ENCODE measurements around the gene WDFY3.

Gene WDFY3

GRCh38 chr4:84750960-84751283, 215.6 kb downstream of the WDFY3 start:
- H2AFZ ChIP-seq (ENCODE audit: low read depth, low read length, severe bottlenecking) = no peak overlapping the region
- no peaks in the 10 kb centered on the region for H3K79me2 ChIP-seq (ENCODE audit: insufficient read depth, low read length)
- H3K27me3 ChIP-seq (ENCODE audit: low read length) = no peaks in the 10 kb centered on the region
- H3K36me3 ChIP-seq (ENCODE audit: low read length) = no peaks in the 10 kb centered on the region
- H3F3A ChIP-seq (ENCODE audit: insufficient read depth) = no peaks in the 10 kb centered on the region
- H3K9me2 ChIP-seq (replicated peaks; ENCODE audit: insufficient read depth, low read length) = no peaks in the 10 kb centered on the region
- H3K4me2 ChIP-seq (ENCODE audit: low read depth, low read length, poor library complexity, severe bottlenecking) = no peak overlapping the region
- H3K4me3 ChIP-seq (ENCODE audit: insufficient read depth, low read length, poor library complexity, severe bottlenecking) = no peak overlapping the region
- no peak overlapping the region for H3K27ac ChIP-seq (ENCODE audit: low read depth, low read length)
- H3K9ac ChIP-seq (ENCODE audit: low read length) = no peak overlapping the region
- no peaks in the 10 kb centered on the region for H4K20me1 ChIP-seq (ENCODE audit: low read depth, low read length)
- H3K9me3 ChIP-seq (ENCODE audit: insufficient read depth, low read length) = no peaks in the 10 kb centered on the region
- TF ChIP-seq CTCF (IDR thresholded peaks at IDR 0.05; ENCODE audit: insufficient read depth, low read length, poor library complexity, severe bottlenecking) (no peak), EZH2phosphoT487 (conservative IDR thresholded peaks at IDR 0.05; ENCODE audit: low read length) (no peak)

- no peaks in the 10 kb centered on the region for H3K27me3 ChIP-seq (ENCODE audit: low read length)
- no peak overlapping the region for H3K27ac ChIP-seq (ENCODE audit: low read depth, low read length)
- H2AFZ ChIP-seq (ENCODE audit: low read depth, low read length, severe bottlenecking) = no peak overlapping the region
- no peak overlapping the region for H3K9ac ChIP-seq (ENCODE audit: low read length)
- no peak overlapping the region for H3K4me2 ChIP-seq (ENCODE audit: low read depth, low read length, poor library complexity, severe bottlenecking)
- no peaks in the 10 kb centered on the region for H3K36me3 ChIP-seq (ENCODE audit: low read length)
- H3K9me3 ChIP-seq (ENCODE audit: insufficient read depth, low read length) = no peaks in the 10 kb centered on the region
- H3K9me2 ChIP-seq (replicated peaks; ENCODE audit: insufficient read depth, low read length) = no peaks in the 10 kb centered on the region
- no peak overlapping the region for H3K4me3 ChIP-seq (ENCODE audit: insufficient read depth, low read length, poor library complexity, severe bottlenecking)
- TF ChIP-seq EZH2phosphoT487 (conservative IDR thresholded peaks at IDR 0.05; ENCODE audit: low read length) = no peak
- no peaks in the 10 kb centered on the region for H4K20me1 ChIP-seq (ENCODE audit: low read depth, low read length)
- no peaks in the 10 kb centered on the region for H3F3A ChIP-seq (ENCODE audit: insufficient read depth)
- H3K79me2 ChIP-seq (ENCODE audit: insufficient read depth, low read length) = no peaks in the 10 kb centered on the region
Observed at GRCh38 chr4:84750260-84750959, 216.1 kb downstream of the WDFY3 start.

DNA sequence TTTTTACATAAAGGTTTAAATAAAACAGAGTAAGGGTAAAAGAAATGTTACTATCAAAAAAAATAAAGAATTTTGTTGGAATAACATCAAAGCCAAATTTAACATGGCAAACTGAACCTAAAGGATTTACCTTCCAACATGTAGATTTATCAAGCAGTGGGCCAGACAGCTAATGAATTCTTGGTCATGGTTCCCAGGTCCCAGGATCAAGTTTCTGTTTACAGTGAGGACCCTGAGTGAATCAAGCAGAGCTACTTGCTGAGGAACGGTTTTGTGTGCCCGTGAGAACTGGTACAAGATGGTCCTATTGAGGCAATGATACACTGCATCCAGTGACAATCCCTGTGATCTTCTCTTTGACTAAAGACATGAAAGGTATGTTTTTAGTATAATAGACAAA, 226.4 kb downstream of the WDFY3 start:
- no peaks in the 10 kb centered on the region for H3K27me3 ChIP-seq (ENCODE audit: low read length)
- no peak overlapping the region for H3K27ac ChIP-seq (ENCODE audit: low read depth, low read length)
- no peaks in the 10 kb centered on the region for H4K20me1 ChIP-seq (ENCODE audit: low read depth, low read length)
- H3K9me2 ChIP-seq (replicated peaks; ENCODE audit: insufficient read depth, low read length) = no peaks in the 10 kb centered on the region
- H3K9me3 ChIP-seq (ENCODE audit: insufficient read depth, low read length) = no peaks in the 10 kb centered on the region
- H3K4me2 ChIP-seq (ENCODE audit: low read depth, low read length, poor library complexity, severe bottlenecking) = no peak overlapping the region
- no peak overlapping the region for H3K9ac ChIP-seq (ENCODE audit: low read length)
- H2AFZ ChIP-seq (ENCODE audit: low read depth, low read length, severe bottlenecking) = no peak overlapping the region
- no peaks in the 10 kb centered on the region for H3F3A ChIP-seq (ENCODE audit: insufficient read depth)
- TF ChIP-seq EZH2phosphoT487 (conservative IDR thresholded peaks at IDR 0.05; ENCODE audit: low read length) (no peak), CTCF (IDR thresholded peaks at IDR 0.05; ENCODE audit: insufficient read depth, low read length, poor library complexity, severe bottlenecking) (no peak)
- H3K4me3 ChIP-seq (ENCODE audit: insufficient read depth, low read length, poor library complexity, severe bottlenecking) = no peak overlapping the region
- H3K79me2 ChIP-seq (ENCODE audit: insufficient read depth, low read length) = no peaks in the 10 kb centered on the region
- H3K36me3 ChIP-seq (ENCODE audit: low read length) = no peaks in the 10 kb centered on the region

- Histone ChIP-seq H3K79me2 (ENCODE audit: insufficient read depth, low read length) (no peaks in the 10 kb centered on the region), H3F3A (ENCODE audit: insufficient read depth) (no peaks in the 10 kb centered on the region), H3K9ac (ENCODE audit: low read length) (no peak overlapping the region), H3K4me2 (ENCODE audit: low read depth, low read length, poor library complexity, severe bottlenecking) (no peak overlapping the region), H3K4me3 (ENCODE audit: insufficient read depth, low read length, poor library complexity, severe bottlenecking) (no peak overlapping the region), H3K27me3 (ENCODE audit: low read length) (no peaks in the 10 kb centered on the region), H3K27ac (ENCODE audit: low read depth, low read length) (no peak overlapping the region), H3K9me2 (replicated peaks; ENCODE audit: insufficient read depth, low read length) (no peaks in the 10 kb centered on the region), H2AFZ (ENCODE audit: low read depth, low read length, severe bottlenecking) (no peak overlapping the region), H4K20me1 (ENCODE audit: low read depth, low read length) (no peaks in the 10 kb centered on the region), H3K36me3 (ENCODE audit: low read length) (no peaks in the 10 kb centered on the region), H3K9me3 (ENCODE audit: insufficient read depth, low read length) (no peaks in the 10 kb centered on the region)
- TF ChIP-seq CTCF (IDR thresholded peaks at IDR 0.05; ENCODE audit: insufficient read depth, low read length, poor library complexity, severe bottlenecking) = no peak
Observed at GRCh38 chr4:84738622-84739021, 227.9 kb downstream of the WDFY3 start.

Measured in SU-DHL-6 (cell line).